ENCODE data around the gene PCGF5. TPM values are rescaled to one million over a fixed set of nuclear protein-coding genes. Genes with fewer than 3 reads are reported as not detected.

PCGF5 gene
- total RNA-seq, 2 experiments from 2014 or later: 46.2 to 46.7 TPM

- CTCF ChIA-PET: interaction anchor here (1.0 kb wide), 1 partner anchor 190 kb away, joined by 3 read pairs; no protein-coding TSS in a partner anchor
- POLR2A ChIA-PET: interaction anchor here (1.2 kb wide), 1 partner anchor 33 kb away, joined by 3 read pairs; no protein-coding TSS in a partner anchor
- DNase-seq (no peak), ATAC-seq (no peak)
- Mint-ChIP-seq H3K9me3 (ENCODE audit: insufficient read depth) (no peaks in the 10 kb centered on the region), H3K36me3 (ENCODE audit: low read depth) (peaks cover 12% of the 10 kb centered on the region), H3K4me1 (ENCODE audit: low read depth) (peaks cover 62% of the 10 kb centered on the region), H3K4me3 (no peak overlapping the region), H3K27me3 (ENCODE audit: low read depth) (no peaks in the 10 kb centered on the region), H3K27ac (peak overlapping the region; percentile 1)
Measured at GRCh38 chr10:91196268-91197048, 24.0 kb upstream of the PCGF5 start.

GRCh38 chr10:91197127-91197526 lies 23.3 kb upstream of the PCGF5 start:
- peaks cover 12% of the 10 kb centered on the region for H3K36me3 Mint-ChIP-seq (ENCODE audit: low read depth)
- CTCF ChIA-PET: no interaction called here

GRCh38 chr10:91198781-91199180 lies 21.7 kb upstream of the PCGF5 start:
- Mint-ChIP-seq H3K36me3 (ENCODE audit: low read depth) (peaks cover 6% of the 10 kb centered on the region), H3K4me1 (ENCODE audit: low read depth) (peaks cover 75% of the 10 kb centered on the region), H3K9me3 (ENCODE audit: insufficient read depth) (no peaks in the 10 kb centered on the region), H3K27me3 (ENCODE audit: low read depth) (no peaks in the 10 kb centered on the region), H3K27ac (peak overlapping the region; percentile 76), H3K4me3 (peak overlapping the region; percentile 2)
- ChIA-PET POLR2A (interaction anchor here (1.1 to 2.7 kb wide), 3 partner anchors 11 to 35 kb away, joined by 3 to 14 read pairs (median 4); partner anchors contain the start of gene PCGF5), CTCF (interaction anchor here (0.8 to 1.4 kb wide), 4 partner anchors 10 to 52 kb away, joined by 3 read pairs; no protein-coding TSS in a partner anchor)
- ATAC-seq: peak; percentile 59
- DNase-seq: peak; percentile 53

More at GRCh38 chr10:91197127-91197526, 23.3 kb upstream of the PCGF5 start:
- Mint-ChIP-seq H3K4me1 (ENCODE audit: low read depth) (peaks cover 68% of the 10 kb centered on the region), H3K27me3 (ENCODE audit: low read depth) (no peaks in the 10 kb centered on the region), H3K4me3 (no peak overlapping the region), H3K9me3 (ENCODE audit: insufficient read depth) (no peaks in the 10 kb centered on the region), H3K27ac (no peak overlapping the region)
- no peak for ATAC-seq
- POLR2A ChIA-PET: interaction anchor here (2.7 kb wide), 1 partner anchor 33 kb away, joined by 14 read pairs; no protein-coding TSS in a partner anchor
- DNase-seq: no peak

- DNase-seq (no peak), ATAC-seq (peak; percentile 7)
- CTCF ChIA-PET: interaction anchor here (0.8 to 2.4 kb wide), 10 partner anchors 10 to 194 kb away, joined by 3 to 13 read pairs (median 5); partner anchors contain the start of gene PCGF5
- POLR2A ChIA-PET: interaction anchor here (0.9 to 2.9 kb wide), 5 partner anchors 16 to 303 kb away, joined by 3 to 29 read pairs (median 4); no protein-coding TSS in a partner anchor
- peak overlapping the region; percentile 65 for H3K4me3 Mint-ChIP-seq
- H3K4me1 Mint-ChIP-seq (ENCODE audit: low read depth): peaks cover 71% of the 10 kb centered on the region
- peak overlapping the region; percentile 78 for H3K27ac Mint-ChIP-seq
- no peaks in the 10 kb centered on the region for H3K27me3 Mint-ChIP-seq (ENCODE audit: low read depth)
- H3K9me3 Mint-ChIP-seq (ENCODE audit: insufficient read depth): no peaks in the 10 kb centered on the region
- peaks cover 5% of the 10 kb centered on the region for H3K36me3 Mint-ChIP-seq (ENCODE audit: low read depth)
Measured at GRCh38 chr10:91200314-91201212, 19.9 kb upstream of the PCGF5 start.

GRCh38 chr10:91201213-91201996 lies 19.1 kb upstream of the PCGF5 start:
- peaks cover 5% of the 10 kb centered on the region for H3K36me3 Mint-ChIP-seq (ENCODE audit: low read depth)
- ATAC-seq (peak; percentile 71), DNase-seq (peak; percentile 74)
- H3K27me3 Mint-ChIP-seq (ENCODE audit: low read depth): no peaks in the 10 kb centered on the region
- peak overlapping the region; percentile 78 for H3K27ac Mint-ChIP-seq
- POLR2A ChIA-PET: interaction anchor here (0.6 to 2.9 kb wide), 8 partner anchors 16 to 304 kb away, joined by 3 to 29 read pairs (median 4); no protein-coding TSS in a partner anchor
- CTCF ChIA-PET: interaction anchor here (0.7 to 2.4 kb wide), 10 partner anchors 9 to 195 kb away, joined by 3 to 13 read pairs (median 4); partner anchors contain the start of gene PCGF5
- H3K4me1 Mint-ChIP-seq (ENCODE audit: low read depth): peaks cover 76% of the 10 kb centered on the region
- peak overlapping the region; percentile 65 for H3K4me3 Mint-ChIP-seq
- no peaks in the 10 kb centered on the region for H3K9me3 Mint-ChIP-seq (ENCODE audit: insufficient read depth)

GRCh38 chr10:91206427-91206826 lies 14.0 kb upstream of the PCGF5 start:
- ChIA-PET POLR2A (interaction anchor here (0.6 to 1.1 kb wide), 2 partner anchors 13 to 1890 kb away, joined by 3 read pairs; no protein-coding TSS in a partner anchor), CTCF (interaction anchor here (0.6 to 1.0 kb wide), 3 partner anchors 22 to 44 kb away, joined by 3 to 4 read pairs (median 3); no protein-coding TSS in a partner anchor)
- H3K4me1 Mint-ChIP-seq (ENCODE audit: low read depth): peaks cover 59% of the 10 kb centered on the region
- peak overlapping the region; percentile 54 for H3K27ac Mint-ChIP-seq
- H3K36me3 Mint-ChIP-seq (ENCODE audit: low read depth): peaks cover 3% of the 10 kb centered on the region
- DNase-seq (no peak), ATAC-seq (peak; percentile 46)
- H3K4me3 Mint-ChIP-seq: no peak overlapping the region
- no peaks in the 10 kb centered on the region for H3K27me3 Mint-ChIP-seq (ENCODE audit: low read depth)
- H3K9me3 Mint-ChIP-seq (ENCODE audit: insufficient read depth): no peaks in the 10 kb centered on the region

- CTCF ChIA-PET: interaction anchor here (0.6 to 1.0 kb wide), 3 partner anchors 41 to 341 kb away, joined by 3 to 4 read pairs (median 3); no protein-coding TSS in a partner anchor
- ATAC-seq (peak; percentile 35), DNase-seq (no peak)
- Mint-ChIP-seq H3K27me3 (ENCODE audit: low read depth) (no peaks in the 10 kb centered on the region), H3K9me3 (ENCODE audit: insufficient read depth) (no peaks in the 10 kb centered on the region), H3K4me3 (no peak overlapping the region), H3K4me1 (ENCODE audit: low read depth) (peaks cover 54% of the 10 kb centered on the region), H3K36me3 (ENCODE audit: low read depth) (peaks cover 3% of the 10 kb centered on the region), H3K27ac (peak overlapping the region; percentile 54)
- POLR2A ChIA-PET: no interaction called here
Measured at GRCh38 chr10:91206837-91207474, 13.5 kb upstream of the PCGF5 start.

- DNase-seq: no peak
- POLR2A ChIA-PET: interaction anchor here (0.6 kb wide), 1 partner anchor 30 kb away, joined by 3 read pairs; no protein-coding TSS in a partner anchor
- H3K36me3 Mint-ChIP-seq (ENCODE audit: low read depth): peaks cover 3% of the 10 kb centered on the region
- CTCF ChIA-PET: interaction anchor here (1.0 kb wide), 1 partner anchor 10 kb away, joined by 3 read pairs; no protein-coding TSS in a partner anchor
- H3K4me3 Mint-ChIP-seq: no peak overlapping the region
- no peaks in the 10 kb centered on the region for H3K9me3 Mint-ChIP-seq (ENCODE audit: insufficient read depth)
- ATAC-seq: no peak
- no peak overlapping the region for H3K27ac Mint-ChIP-seq
- H3K27me3 Mint-ChIP-seq (ENCODE audit: low read depth): no peaks in the 10 kb centered on the region
- peaks cover 40% of the 10 kb centered on the region for H3K4me1 Mint-ChIP-seq (ENCODE audit: low read depth)
Measured at GRCh38 chr10:91208642-91209041, 11.8 kb upstream of the PCGF5 start.

- Mint-ChIP-seq H3K27ac (no peak overlapping the region), H3K36me3 (ENCODE audit: low read depth) (peaks cover 3% of the 10 kb centered on the region), H3K27me3 (ENCODE audit: low read depth) (no peaks in the 10 kb centered on the region), H3K4me1 (ENCODE audit: low read depth) (peaks cover 36% of the 10 kb centered on the region), H3K4me3 (no peak overlapping the region), H3K9me3 (ENCODE audit: insufficient read depth) (no peaks in the 10 kb centered on the region)
- POLR2A ChIA-PET: interaction anchor here (1.0 to 2.7 kb wide), 2 partner anchors 11 to 46 kb away, joined by 3 to 9 read pairs; no protein-coding TSS in a partner anchor
- DNase-seq: no peak
- ATAC-seq: no peak
- CTCF ChIA-PET: interaction anchor here (0.6 to 2.3 kb wide), 6 partner anchors 9 to 297 kb away, joined by 3 to 9 read pairs (median 4); no protein-coding TSS in a partner anchor
Measured at GRCh38 chr10:91210014-91210413, 10.4 kb upstream of the PCGF5 start.

GRCh38 chr10:91210435-91210834 lies 10.0 kb upstream of the PCGF5 start:
- CTCF ChIA-PET: interaction anchor here (1.1 to 2.3 kb wide), 6 partner anchors 9 to 297 kb away, joined by 3 to 9 read pairs (median 4); no protein-coding TSS in a partner anchor
- H3K4me3 Mint-ChIP-seq: no peak overlapping the region
- no peaks in the 10 kb centered on the region for H3K27me3 Mint-ChIP-seq (ENCODE audit: low read depth)

More at GRCh38 chr10:91210435-91210834, 10.0 kb upstream of the PCGF5 start:
- no peak overlapping the region for H3K27ac Mint-ChIP-seq
- DNase-seq (no peak), ATAC-seq (peak; percentile 44)
- H3K36me3 Mint-ChIP-seq (ENCODE audit: low read depth): peaks cover 2% of the 10 kb centered on the region
- H3K9me3 Mint-ChIP-seq (ENCODE audit: insufficient read depth): no peaks in the 10 kb centered on the region
- peaks cover 32% of the 10 kb centered on the region for H3K4me1 Mint-ChIP-seq (ENCODE audit: low read depth)
- POLR2A ChIA-PET: interaction anchor here (2.7 kb wide), 1 partner anchor 47 kb away, joined by 9 read pairs; no protein-coding TSS in a partner anchor

Measured in activated CD8-positive, alpha-beta T cell treated with anti-CD3 and anti-CD28 coated beads, Interleukin-2, amount 10 ng/mL, durations not matched to agents 7 days and 5 days (primary cell).